ENCODE measurements around the gene ABCC2. TPM values are rescaled to one million over a fixed set of nuclear protein-coding genes. Genes with fewer than 3 reads are reported as not detected.
A peak's percentile ranks its signal among the peaks of the same experiment; 100 is the strongest.

The ABCC2 gene
- total RNA-seq, 3 donors from 2014 or later = 1.3 to 1.5 (median 1.3) TPM

GRCh38 chr10:99760321-99760720 lies 22.1 kb upstream of the ABCC2 start:
- Mint-ChIP-seq H3K4me1 (ENCODE audit: low read depth) (no peaks in the 10 kb centered on the region), H3K27me3 (ENCODE audit: low read depth) (no peaks in the 10 kb centered on the region), H3K9me3 (peaks cover 6% of the 10 kb centered on the region), H3K4me3 (no peak overlapping the region), H3K36me3 (ENCODE audit: insufficient read depth) (peaks cover 62% of the 10 kb centered on the region)
- ATAC-seq = no peak
- DNase-seq = no peak

DNA sequence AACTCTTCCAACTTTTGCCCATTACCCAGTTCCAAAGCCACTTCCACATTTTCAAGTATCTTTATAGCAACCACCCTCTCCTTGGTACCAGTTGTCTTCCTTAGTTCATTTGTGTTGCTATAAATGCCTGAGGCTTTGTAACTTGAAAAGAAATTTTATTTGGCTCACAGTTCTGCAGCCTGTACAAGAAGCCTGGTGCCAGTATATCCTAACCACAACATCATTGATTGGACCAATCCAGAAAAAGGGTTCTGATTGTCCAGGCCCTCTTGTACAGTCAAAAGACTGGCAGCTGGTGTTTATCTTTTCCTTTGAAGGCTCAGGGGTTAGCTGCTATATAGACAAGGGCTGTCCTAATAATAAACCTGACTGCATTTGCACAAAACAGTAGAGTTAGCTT lies 21.1 kb upstream of the ABCC2 start:
- Mint-ChIP-seq H3K27me3 (ENCODE audit: low read depth) (no peaks in the 10 kb centered on the region), H3K4me1 (ENCODE audit: low read depth) (peaks cover 2% of the 10 kb centered on the region), H3K9me3 (peaks cover 6% of the 10 kb centered on the region), H3K36me3 (ENCODE audit: insufficient read depth) (peaks cover 54% of the 10 kb centered on the region), H3K4me3 (no peak overlapping the region)
- DNase-seq (no peak), ATAC-seq (no peak)

DNA sequence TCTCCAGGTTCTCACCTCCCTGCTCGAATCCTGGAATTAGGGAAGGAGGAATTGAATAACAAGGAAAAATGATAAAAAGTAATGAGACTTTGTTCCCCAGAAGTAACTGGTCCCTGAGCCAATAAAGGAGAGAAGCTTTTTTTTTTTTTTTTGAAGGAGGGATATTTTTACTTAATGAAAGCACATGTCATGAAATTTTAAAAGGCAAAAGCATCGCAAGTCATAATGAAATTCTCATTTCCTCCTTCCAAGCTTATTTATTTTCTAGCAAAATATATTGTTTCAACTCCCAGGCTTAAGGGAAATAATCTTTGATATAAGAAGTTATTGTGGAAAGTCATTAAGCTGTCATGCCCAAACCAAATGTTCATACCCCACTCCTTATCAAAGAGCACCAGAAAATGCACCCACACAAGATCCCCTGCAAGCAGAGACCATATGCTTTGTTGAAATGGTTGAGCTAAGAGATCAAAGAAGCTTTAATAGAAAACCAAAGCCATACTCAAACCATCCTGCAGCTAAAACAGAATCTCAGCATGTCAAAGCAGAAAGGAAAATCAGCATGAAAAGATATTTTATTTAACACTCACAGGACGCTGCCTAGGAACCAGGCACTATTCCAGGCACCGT lies 16.7 kb upstream of the ABCC2 start:
- peaks cover 2% of the 10 kb centered on the region for H3K4me1 Mint-ChIP-seq (ENCODE audit: low read depth)

GRCh38 chr10:99766302-99766681 lies 16.1 kb upstream of the ABCC2 start:
- Mint-ChIP-seq H3K4me3 (no peak overlapping the region), H3K4me1 (ENCODE audit: low read depth) (peaks cover 2% of the 10 kb centered on the region), H3K9me3 (peaks cover 6% of the 10 kb centered on the region), H3K36me3 (ENCODE audit: insufficient read depth) (peaks cover 23% of the 10 kb centered on the region), H3K27me3 (ENCODE audit: low read depth) (no peaks in the 10 kb centered on the region)
- DNase-seq (no peak), ATAC-seq (no peak)

More for the DNA sequence above, 16.7 kb upstream of the ABCC2 start:
- H3K36me3 Mint-ChIP-seq (ENCODE audit: insufficient read depth) = peaks cover 26% of the 10 kb centered on the region
- ATAC-seq = no peak
- H3K4me3 Mint-ChIP-seq = no peak overlapping the region
- H3K27me3 Mint-ChIP-seq (ENCODE audit: low read depth) = no peaks in the 10 kb centered on the region
- no peak for DNase-seq
- peaks cover 6% of the 10 kb centered on the region for H3K9me3 Mint-ChIP-seq

DNA sequence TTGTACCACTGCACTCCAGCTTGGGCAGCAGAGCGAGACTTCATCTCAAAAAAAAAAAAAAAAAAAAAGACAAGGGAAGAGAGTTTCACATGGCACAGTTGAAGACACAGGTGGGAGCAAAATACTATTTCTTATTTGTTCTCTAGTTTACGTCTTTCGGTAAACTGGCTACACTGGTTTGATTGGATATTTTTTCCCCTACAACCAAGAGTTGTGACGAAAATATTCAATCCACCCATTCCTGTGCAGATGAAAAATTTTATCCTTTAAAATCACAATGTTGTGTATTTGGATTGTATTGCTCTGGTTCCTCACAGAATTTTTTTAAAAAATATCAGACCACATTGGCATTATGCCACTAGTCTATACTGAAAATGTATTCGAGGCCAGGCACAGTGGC lies 14.5 kb upstream of the ABCC2 start:
- DNase-seq (no peak), ATAC-seq (no peak)
- peaks cover 3% of the 10 kb centered on the region for H3K9me3 Mint-ChIP-seq
- peaks cover 2% of the 10 kb centered on the region for H3K4me1 Mint-ChIP-seq (ENCODE audit: low read depth)
- no peak overlapping the region for H3K4me3 Mint-ChIP-seq
- H3K36me3 Mint-ChIP-seq (ENCODE audit: insufficient read depth) = peaks cover 13% of the 10 kb centered on the region
- H3K27me3 Mint-ChIP-seq (ENCODE audit: low read depth) = no peaks in the 10 kb centered on the region

DNA sequence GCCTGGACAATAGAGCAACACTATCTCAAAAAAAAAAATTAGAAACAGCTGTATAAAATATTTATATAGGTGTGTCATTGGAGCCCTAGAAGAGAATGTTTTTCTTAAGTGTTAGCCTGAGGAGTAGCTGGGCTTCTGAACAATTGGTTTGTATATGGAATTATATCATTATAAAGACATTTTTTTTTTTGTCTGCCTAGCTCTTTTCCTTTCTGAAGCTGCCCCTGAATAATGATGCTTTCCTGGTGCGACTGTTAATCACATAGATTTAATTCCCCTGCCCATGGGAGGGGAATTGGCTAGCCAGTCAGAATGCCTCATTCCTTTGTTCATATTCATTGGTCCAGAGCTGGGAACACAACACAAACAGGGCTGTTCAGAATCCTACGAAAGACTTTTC lies 13.9 kb upstream of the ABCC2 start:
- H3K27me3 Mint-ChIP-seq (ENCODE audit: low read depth) = no peaks in the 10 kb centered on the region
- no peak overlapping the region for H3K4me3 Mint-ChIP-seq
- ATAC-seq (no peak), DNase-seq (no peak)
- no peaks in the 10 kb centered on the region for H3K9me3 Mint-ChIP-seq
- H3K36me3 Mint-ChIP-seq (ENCODE audit: insufficient read depth) = peaks cover 11% of the 10 kb centered on the region
- peaks cover 2% of the 10 kb centered on the region for H3K4me1 Mint-ChIP-seq (ENCODE audit: low read depth)

- peaks cover 2% of the 10 kb centered on the region for H3K4me1 Mint-ChIP-seq (ENCODE audit: low read depth)
- H3K36me3 Mint-ChIP-seq (ENCODE audit: insufficient read depth) = peaks cover 7% of the 10 kb centered on the region
- no peaks in the 10 kb centered on the region for H3K9me3 Mint-ChIP-seq
- no peak overlapping the region for H3K4me3 Mint-ChIP-seq
- no peak for ATAC-seq
- no peaks in the 10 kb centered on the region for H3K27me3 Mint-ChIP-seq (ENCODE audit: low read depth)
- DNase-seq = no peak
Observed at GRCh38 chr10:99769706-99770105, 12.7 kb upstream of the ABCC2 start.

- Mint-ChIP-seq H3K4me1 (ENCODE audit: low read depth) (peaks cover 2% of the 10 kb centered on the region), H3K36me3 (ENCODE audit: insufficient read depth) (peaks cover 7% of the 10 kb centered on the region), H3K4me3 (no peak overlapping the region), H3K27me3 (ENCODE audit: low read depth) (no peaks in the 10 kb centered on the region), H3K9me3 (no peaks in the 10 kb centered on the region)
- ATAC-seq (no peak), DNase-seq (no peak)
Observed at GRCh38 chr10:99770408-99771045, 11.9 kb upstream of the ABCC2 start.

DNA sequence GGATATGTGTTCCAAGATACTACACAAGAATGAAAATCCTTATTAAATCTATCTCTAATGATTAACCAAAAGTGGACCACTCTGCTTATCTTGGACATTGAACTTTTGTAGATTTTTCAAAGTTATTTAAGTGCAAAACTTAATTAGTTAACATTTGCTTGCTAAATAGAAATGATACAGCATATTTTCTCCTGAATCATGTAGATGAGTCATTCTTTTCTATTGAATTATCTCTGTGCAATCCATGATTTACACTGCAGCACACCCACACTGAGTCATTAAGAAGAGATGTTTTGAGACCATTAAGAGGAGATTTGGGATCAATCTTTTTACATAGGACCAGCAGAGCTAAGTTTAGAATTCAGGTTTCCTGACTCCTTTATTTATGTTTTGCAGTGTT lies 6.6 kb upstream of the ABCC2 start:
- DNase-seq = no peak
- Mint-ChIP-seq H3K4me3 (no peak overlapping the region), H3K4me1 (ENCODE audit: low read depth) (peaks cover 7% of the 10 kb centered on the region), H3K36me3 (ENCODE audit: insufficient read depth) (no peaks in the 10 kb centered on the region), H3K9me3 (peaks cover 4% of the 10 kb centered on the region), H3K27me3 (ENCODE audit: low read depth) (no peaks in the 10 kb centered on the region)
- peak in 1 of 2 donors; percentile 55 for ATAC-seq

GRCh38 chr10:99777918-99778714 lies 4.3 kb upstream of the ABCC2 start:
- DNase-seq (no peak), ATAC-seq (no peak)
- Mint-ChIP-seq H3K4me3 (no peak overlapping the region), H3K9me3 (peaks cover 4% of the 10 kb centered on the region), H3K27me3 (ENCODE audit: low read depth) (no peaks in the 10 kb centered on the region), H3K36me3 (ENCODE audit: insufficient read depth) (peaks cover 2% of the 10 kb centered on the region), H3K4me1 (ENCODE audit: low read depth) (peaks cover 7% of the 10 kb centered on the region)

GRCh38 chr10:99779335-99779734 lies 3.1 kb upstream of the ABCC2 start:
- Mint-ChIP-seq H3K36me3 (ENCODE audit: insufficient read depth) (peaks cover 3% of the 10 kb centered on the region), H3K27me3 (ENCODE audit: low read depth) (no peaks in the 10 kb centered on the region)

DNA sequence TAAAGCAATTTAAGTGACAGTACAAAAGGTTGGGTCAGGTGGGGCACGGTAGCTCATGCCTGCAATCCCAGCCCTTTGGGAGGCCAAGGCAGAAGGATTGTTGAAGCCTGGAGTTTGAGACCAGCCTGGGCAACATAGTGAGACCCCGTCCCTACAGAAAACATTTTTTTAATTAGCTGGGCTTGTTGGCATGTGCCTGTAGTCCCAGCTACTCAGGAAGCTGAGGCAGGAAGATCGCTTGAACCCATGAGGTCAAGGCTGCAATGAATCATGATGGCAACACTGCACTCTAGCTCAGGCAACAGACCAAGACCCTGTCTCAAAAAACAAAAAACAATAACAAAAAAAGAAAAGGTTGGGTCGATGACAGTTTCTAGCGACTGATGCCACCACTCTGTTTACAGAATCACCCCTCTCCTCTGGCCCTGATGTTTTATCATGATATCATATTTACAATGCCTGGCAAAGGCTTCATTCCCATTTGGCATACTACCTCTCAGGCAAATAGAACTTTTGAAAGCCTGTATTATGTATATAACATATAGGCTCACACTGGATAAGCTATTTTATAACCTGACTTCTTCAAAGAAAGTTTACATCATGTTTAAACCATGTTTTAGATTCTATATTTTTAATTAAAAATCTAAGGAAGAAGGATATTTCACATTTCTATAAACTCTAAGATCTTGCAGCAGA lies 558 bp upstream of the ABCC2 start:
- Mint-ChIP-seq H3K36me3 (ENCODE audit: insufficient read depth) (peaks cover 3% of the 10 kb centered on the region), H3K4me3 (no peak overlapping the region)

More at GRCh38 chr10:99779335-99779734, 3.1 kb upstream of the ABCC2 start:
- no peak for ATAC-seq
- Mint-ChIP-seq H3K4me3 (no peak overlapping the region), H3K4me1 (ENCODE audit: low read depth) (peaks cover 7% of the 10 kb centered on the region), H3K9me3 (peaks cover 4% of the 10 kb centered on the region)
- DNase-seq = no peak

DNA sequence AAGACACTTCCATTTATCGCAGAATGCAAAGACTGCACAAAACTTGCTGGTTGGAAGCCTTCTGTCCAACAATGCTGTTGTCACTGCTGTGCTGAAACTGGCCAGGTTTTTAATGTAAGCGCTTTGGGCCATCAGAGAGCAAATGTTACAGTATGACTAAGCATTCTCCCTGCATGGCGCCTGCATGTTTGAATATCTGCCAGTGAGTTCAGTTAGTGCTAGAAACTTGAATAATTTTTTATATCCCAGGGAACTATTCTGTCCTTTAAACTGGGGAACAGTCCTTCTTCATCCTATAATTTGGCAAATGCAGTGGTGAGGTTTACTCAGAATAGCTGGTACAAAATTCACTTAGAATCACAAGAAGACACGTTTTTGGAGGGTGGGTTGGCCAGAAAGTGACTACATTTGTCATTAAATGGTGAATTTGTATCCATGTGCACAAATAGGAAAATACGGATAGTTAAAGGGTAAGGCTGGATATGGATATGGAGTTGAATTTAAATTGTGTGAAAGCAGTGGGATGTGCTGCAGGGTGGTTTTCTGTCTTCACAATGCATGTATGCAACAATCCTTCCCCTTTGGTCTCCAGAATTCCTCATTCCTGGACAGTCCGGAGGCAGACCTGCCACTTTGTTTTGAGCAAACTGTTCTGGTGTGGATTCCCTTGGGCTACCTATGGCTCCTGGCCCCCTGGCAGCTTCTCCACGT lies 1.7 kb downstream of the ABCC2 start:
- Mint-ChIP-seq H3K4me1 (ENCODE audit: low read depth) (no peaks in the 10 kb centered on the region), H3K9me3 (no peaks in the 10 kb centered on the region), H3K36me3 (ENCODE audit: insufficient read depth) (peaks cover 8% of the 10 kb centered on the region), H3K4me3 (no peak overlapping the region), H3K27me3 (ENCODE audit: low read depth) (no peaks in the 10 kb centered on the region)
- no peak for DNase-seq
- no peak for ATAC-seq

More for the DNA sequence above, 558 bp upstream of the ABCC2 start:
- peaks cover 3% of the 10 kb centered on the region for H3K4me1 Mint-ChIP-seq (ENCODE audit: low read depth)
- DNase-seq (no peak), ATAC-seq (no peak)
- H3K27me3 Mint-ChIP-seq (ENCODE audit: low read depth) = no peaks in the 10 kb centered on the region
- H3K9me3 Mint-ChIP-seq = peaks cover 4% of the 10 kb centered on the region
